ENCODE results near the gene IL1RAPL1.

- TF ChIP-seq, protein P1, sequence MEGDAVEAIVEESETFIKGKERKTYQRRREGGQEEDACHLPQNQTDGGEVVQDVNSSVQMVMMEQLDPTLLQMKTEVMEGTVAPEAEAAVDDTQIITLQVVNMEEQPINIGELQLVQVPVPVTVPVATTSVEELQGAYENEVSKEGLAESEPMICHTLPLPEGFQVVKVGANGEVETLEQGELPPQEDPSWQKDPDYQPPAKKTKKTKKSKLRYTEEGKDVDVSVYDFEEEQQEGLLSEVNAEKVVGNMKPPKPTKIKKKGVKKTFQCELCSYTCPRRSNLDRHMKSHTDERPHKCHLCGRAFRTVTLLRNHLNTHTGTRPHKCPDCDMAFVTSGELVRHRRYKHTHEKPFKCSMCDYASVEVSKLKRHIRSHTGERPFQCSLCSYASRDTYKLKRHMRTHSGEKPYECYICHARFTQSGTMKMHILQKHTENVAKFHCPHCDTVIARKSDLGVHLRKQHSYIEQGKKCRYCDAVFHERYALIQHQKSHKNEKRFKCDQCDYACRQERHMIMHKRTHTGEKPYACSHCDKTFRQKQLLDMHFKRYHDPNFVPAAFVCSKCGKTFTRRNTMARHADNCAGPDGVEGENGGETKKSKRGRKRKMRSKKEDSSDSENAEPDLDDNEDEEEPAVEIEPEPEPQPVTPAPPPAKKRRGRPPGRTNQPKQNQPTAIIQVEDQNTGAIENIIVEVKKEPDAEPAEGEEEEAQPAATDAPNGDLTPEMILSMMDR (IDR thresholded peaks at IDR 0.05) = no peak
- no peak for TF ChIP-seq POLR2A (IDR thresholded peaks at IDR 0.05)
These were observed 301.2 kb downstream of the IL1RAPL1 start for GRCh38 chrX:28888416-28888815.

All from thyroid gland (tissue), 4 donors.